ENCODE measurements around the gene OTULINL. TPM values are rescaled to one million over a fixed set of nuclear protein-coding genes. Genes with fewer than 3 reads are reported as not detected.

Gene OTULINL
- total and polyA plus RNA-seq, 2 donors (not counting 1 experiment from before 2014, with no cell fraction given) = 0.17 to 2.4 TPM

DNA sequence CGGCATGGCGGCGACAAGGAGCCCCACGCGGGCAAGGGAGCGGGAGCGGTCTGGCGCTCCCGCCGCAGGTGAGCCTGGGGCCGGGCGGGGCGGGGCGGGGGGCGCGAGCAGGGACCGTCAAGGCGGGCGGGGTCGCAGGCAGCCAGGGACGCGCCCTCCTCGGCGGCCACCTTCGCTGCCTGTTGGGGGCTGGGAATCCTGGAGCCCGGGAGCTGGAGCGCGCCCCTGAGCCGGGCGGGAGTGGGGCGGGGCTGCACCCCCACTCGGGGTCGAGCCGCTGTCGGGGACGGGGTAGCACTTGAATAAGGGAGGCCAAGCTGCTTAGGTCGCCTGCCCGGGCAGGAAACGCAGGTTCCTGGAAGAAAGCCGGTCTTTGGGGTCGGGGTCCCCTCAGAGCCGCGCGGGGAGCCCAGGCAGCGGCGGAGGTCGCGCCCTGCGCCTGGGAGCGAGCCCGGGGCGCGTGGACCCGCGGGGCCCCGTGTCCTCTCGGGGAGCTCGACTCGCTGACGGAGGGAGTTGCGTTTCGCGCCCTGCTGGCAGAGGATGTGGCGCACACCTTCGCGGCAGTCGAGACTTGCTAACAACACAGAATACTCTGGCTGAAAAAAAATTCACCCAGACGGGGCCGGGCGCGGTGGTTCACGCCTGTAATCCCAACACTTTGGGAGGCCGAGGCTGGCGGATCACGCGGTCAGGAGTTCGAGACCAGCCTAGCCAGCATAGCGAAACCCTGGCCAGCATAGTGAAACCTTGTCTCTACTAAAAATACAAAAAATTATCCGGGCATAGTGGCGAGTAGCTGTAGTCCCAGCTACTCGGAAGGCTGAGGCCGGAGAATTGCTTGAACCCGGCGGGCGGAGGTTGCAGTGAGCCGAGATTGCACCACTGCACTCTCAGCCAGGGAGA is 552 bp downstream of the OTULINL start:
- Histone ChIP-seq H2AFZ (ENCODE audit: low read length) (no peak overlapping the region), H3K4me2 (ENCODE audit: extremely low read depth, insufficient read depth, low read length) (peak overlapping the region; percentile 69), H3K79me2 (ENCODE audit: control insufficient read depth, insufficient read depth, low read length) (no peaks in the 10 kb centered on the region), H3K27me3 (ENCODE audit: control insufficient read depth, insufficient read depth, low read length) (peaks cover 17% of the 10 kb centered on the region), H3K4me1 (ENCODE audit: control insufficient read depth, extremely low read depth, insufficient read depth, low read length) (no peaks in the 10 kb centered on the region), H3K4me3 (replicated peaks in 1 of 4; ENCODE audit: control extremely low read depth in 1 of 4, insufficient read depth in 1 of 4, low read depth in 3 of 4, low read length in 4 of 4) (peak overlapping the region in 3 of 4 experiments; percentile 18 to 59 (median 43)), H3K9me3 (ENCODE audit: control insufficient read depth, insufficient read depth, low read depth, low read length) (no peaks in the 10 kb centered on the region), H4K20me1 (ENCODE audit: control insufficient read depth, extremely low read depth, insufficient read depth, low read length) (no peaks in the 10 kb centered on the region), H3K36me3 (ENCODE audit: control insufficient read depth, insufficient read depth, low read length) (no peaks in the 10 kb centered on the region), H3K9ac (ENCODE audit: insufficient read depth, low read length) (peak overlapping the region; percentile 8), H3K27ac (ENCODE audit: insufficient read depth, low read length) (no peak overlapping the region)
- TF ChIP-seq EZH2 (IDR thresholded peaks at IDR 0.05; ENCODE audit: low read length, missing control alignments) = no peak
- TF ChIP-seq, protein P1, sequence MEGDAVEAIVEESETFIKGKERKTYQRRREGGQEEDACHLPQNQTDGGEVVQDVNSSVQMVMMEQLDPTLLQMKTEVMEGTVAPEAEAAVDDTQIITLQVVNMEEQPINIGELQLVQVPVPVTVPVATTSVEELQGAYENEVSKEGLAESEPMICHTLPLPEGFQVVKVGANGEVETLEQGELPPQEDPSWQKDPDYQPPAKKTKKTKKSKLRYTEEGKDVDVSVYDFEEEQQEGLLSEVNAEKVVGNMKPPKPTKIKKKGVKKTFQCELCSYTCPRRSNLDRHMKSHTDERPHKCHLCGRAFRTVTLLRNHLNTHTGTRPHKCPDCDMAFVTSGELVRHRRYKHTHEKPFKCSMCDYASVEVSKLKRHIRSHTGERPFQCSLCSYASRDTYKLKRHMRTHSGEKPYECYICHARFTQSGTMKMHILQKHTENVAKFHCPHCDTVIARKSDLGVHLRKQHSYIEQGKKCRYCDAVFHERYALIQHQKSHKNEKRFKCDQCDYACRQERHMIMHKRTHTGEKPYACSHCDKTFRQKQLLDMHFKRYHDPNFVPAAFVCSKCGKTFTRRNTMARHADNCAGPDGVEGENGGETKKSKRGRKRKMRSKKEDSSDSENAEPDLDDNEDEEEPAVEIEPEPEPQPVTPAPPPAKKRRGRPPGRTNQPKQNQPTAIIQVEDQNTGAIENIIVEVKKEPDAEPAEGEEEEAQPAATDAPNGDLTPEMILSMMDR (conservative IDR thresholded peaks at IDR 0.05 in 1 of 2, IDR thresholded peaks at IDR 0.05 in 1 of 2; ENCODE audit: low read depth in 1 of 2, low read length in 2 of 2) = no peak
- DNase-seq (ENCODE audit: low read depth in 2 of 2) = peak; percentile 6 to 21

DNA sequence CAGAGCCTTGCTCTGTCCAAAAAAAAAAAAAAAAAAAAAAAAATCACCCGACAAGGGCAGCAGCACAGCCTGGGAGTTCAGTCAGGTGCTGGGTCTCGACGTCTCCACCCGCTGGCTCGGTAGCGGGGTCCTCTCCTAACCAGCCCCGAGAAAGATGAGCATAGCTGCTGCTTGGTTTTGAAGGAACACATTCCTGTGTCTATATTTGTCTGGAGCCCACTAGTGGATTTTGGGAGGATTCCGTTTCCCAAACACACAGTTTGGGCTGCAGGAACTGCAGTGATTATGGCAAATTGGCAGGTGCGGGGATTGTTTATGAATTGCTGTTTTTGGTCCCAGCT is 1.2 kb downstream of the OTULINL start:
- peaks cover 17% of the 10 kb centered on the region for H3K27me3 ChIP-seq (ENCODE audit: control insufficient read depth, insufficient read depth, low read length)
- no peak overlapping the region for H3K9ac ChIP-seq (ENCODE audit: insufficient read depth, low read length)
- no peaks in the 10 kb centered on the region for H3K79me2 ChIP-seq (ENCODE audit: control insufficient read depth, insufficient read depth, low read length)
- H4K20me1 ChIP-seq (ENCODE audit: control insufficient read depth, extremely low read depth, insufficient read depth, low read length) = no peaks in the 10 kb centered on the region
- no peak overlapping the region for H3K4me2 ChIP-seq (ENCODE audit: extremely low read depth, insufficient read depth, low read length)
- no peaks in the 10 kb centered on the region for H3K4me1 ChIP-seq (ENCODE audit: control insufficient read depth, extremely low read depth, insufficient read depth, low read length)
- no peak overlapping the region for H2AFZ ChIP-seq (ENCODE audit: low read length)
- DNase-seq (ENCODE audit: low read depth in 2 of 2) = no peak
- no peaks in the 10 kb centered on the region for H3K9me3 ChIP-seq (ENCODE audit: control insufficient read depth, insufficient read depth, low read depth, low read length)
- H3K27ac ChIP-seq (ENCODE audit: insufficient read depth, low read length) = no peak overlapping the region
- TF ChIP-seq, protein P1 (conservative IDR thresholded peaks at IDR 0.05 in 1 of 2, IDR thresholded peaks at IDR 0.05 in 1 of 2; ENCODE audit: low read depth in 1 of 2, low read length in 2 of 2) = no peak
- peak; percentile 10 for TF ChIP-seq EZH2 (IDR thresholded peaks at IDR 0.05; ENCODE audit: low read length, missing control alignments)
- no peaks in the 10 kb centered on the region for H3K36me3 ChIP-seq (ENCODE audit: control insufficient read depth, insufficient read depth, low read length)
- H3K4me3 ChIP-seq (replicated peaks in 1 of 4; ENCODE audit: control extremely low read depth in 1 of 4, insufficient read depth in 1 of 4, low read depth in 3 of 4, low read length in 4 of 4) = peak overlapping the region in 1 of 4 experiments; percentile 59

DNA sequence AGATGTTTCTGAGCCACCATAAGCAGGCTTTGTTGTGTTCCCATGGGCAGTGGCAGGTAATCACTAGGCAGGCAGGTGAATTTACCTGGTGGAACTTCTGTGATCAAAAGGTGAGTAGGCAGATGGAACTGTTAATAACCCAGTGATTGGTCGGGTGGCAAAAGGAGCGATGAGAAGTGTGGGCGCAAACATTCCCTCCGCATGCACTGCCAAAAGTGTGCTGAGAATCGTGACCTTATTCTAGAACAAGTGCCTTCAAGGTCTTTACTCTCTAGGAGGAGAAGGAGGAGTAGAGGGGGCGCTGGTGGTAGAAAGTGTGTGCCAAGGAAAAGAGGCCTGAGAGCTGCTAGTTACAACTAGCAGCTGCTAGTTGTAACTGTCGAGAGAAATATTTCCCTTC is 3.3 kb downstream of the OTULINL start:
- Histone ChIP-seq H3K9ac (ENCODE audit: insufficient read depth, low read length) (no peak overlapping the region), H3K9me3 (ENCODE audit: control insufficient read depth, insufficient read depth, low read depth, low read length) (no peaks in the 10 kb centered on the region), H3K4me3 (replicated peaks in 1 of 4; ENCODE audit: control extremely low read depth in 1 of 4, insufficient read depth in 1 of 4, low read depth in 3 of 4, low read length in 4 of 4) (no peak overlapping the region), H3K79me2 (ENCODE audit: control insufficient read depth, insufficient read depth, low read length) (no peaks in the 10 kb centered on the region), H2AFZ (ENCODE audit: low read length) (no peak overlapping the region), H3K36me3 (ENCODE audit: control insufficient read depth, insufficient read depth, low read length) (no peaks in the 10 kb centered on the region), H3K4me1 (ENCODE audit: control insufficient read depth, extremely low read depth, insufficient read depth, low read length) (no peaks in the 10 kb centered on the region), H3K4me2 (ENCODE audit: extremely low read depth, insufficient read depth, low read length) (no peak overlapping the region), H3K27me3 (ENCODE audit: control insufficient read depth, insufficient read depth, low read length) (peaks cover 17% of the 10 kb centered on the region), H4K20me1 (ENCODE audit: control insufficient read depth, extremely low read depth, insufficient read depth, low read length) (no peaks in the 10 kb centered on the region), H3K27ac (ENCODE audit: insufficient read depth, low read length) (no peak overlapping the region)
- TF ChIP-seq, protein P1 (conservative IDR thresholded peaks at IDR 0.05 in 1 of 2, IDR thresholded peaks at IDR 0.05 in 1 of 2; ENCODE audit: low read depth in 1 of 2, low read length in 2 of 2) = no peak
- no peak for TF ChIP-seq EZH2 (IDR thresholded peaks at IDR 0.05; ENCODE audit: low read length, missing control alignments)
- DNase-seq (ENCODE audit: low read depth in 2 of 2) = no peak

All from fibroblast of lung (primary cell).